ENCODE measurements around the gene CCDC197. TPM values are rescaled to one million over a fixed set of nuclear protein-coding genes. Genes with fewer than 3 reads are reported as not detected.
A peak's percentile ranks its signal among the peaks of the same experiment; 100 is the strongest.

CCDC197 gene
- total RNA-seq, 2 donors from 2014 or later = not detected

- WGBS, 2 experiments (ENCODE audit: insufficient coverage in 1 of 2, insufficient read length in 1 of 2) = 86 to 100% methylated on average over 1 to 3 of the region's 3 CpGs
- no peak overlapping the region for H3K4me3 Mint-ChIP-seq
- no peaks in the 10 kb centered on the region for H3K9me3 ChIP-seq (ENCODE audit: control insufficient read depth, low read length)
- no peaks in the 10 kb centered on the region for H3K4me1 ChIP-seq (ENCODE audit: control insufficient read depth, insufficient read depth, low read length)
- H3K9ac ChIP-seq (ENCODE audit: extremely low read depth, low read length, poor library complexity, severe bottlenecking) = no peak overlapping the region
- no peaks in the 10 kb centered on the region for H3K27me3 Mint-ChIP-seq (ENCODE audit: insufficient read depth)
- DNase-seq = no peak
- H3K27ac ChIP-seq (ENCODE audit: low read depth, low read length) = no peak overlapping the region
- peaks cover 92% of the 10 kb centered on the region for H3K36me3 ChIP-seq (ENCODE audit: control insufficient read depth, insufficient read depth, low read length)
- H3K9me3 Mint-ChIP-seq = no peaks in the 10 kb centered on the region
- no peaks in the 10 kb centered on the region for H3K27me3 ChIP-seq (ENCODE audit: control insufficient read depth, insufficient read depth, low read length, poor library complexity, severe bottlenecking)
- peak overlapping the region; percentile 58 for H3K27ac Mint-ChIP-seq
- no peaks in the 10 kb centered on the region for H3K4me1 Mint-ChIP-seq
- peaks cover 74% of the 10 kb centered on the region for H3K36me3 Mint-ChIP-seq (ENCODE audit: low read depth)
- TF ChIP-seq, protein P1, sequence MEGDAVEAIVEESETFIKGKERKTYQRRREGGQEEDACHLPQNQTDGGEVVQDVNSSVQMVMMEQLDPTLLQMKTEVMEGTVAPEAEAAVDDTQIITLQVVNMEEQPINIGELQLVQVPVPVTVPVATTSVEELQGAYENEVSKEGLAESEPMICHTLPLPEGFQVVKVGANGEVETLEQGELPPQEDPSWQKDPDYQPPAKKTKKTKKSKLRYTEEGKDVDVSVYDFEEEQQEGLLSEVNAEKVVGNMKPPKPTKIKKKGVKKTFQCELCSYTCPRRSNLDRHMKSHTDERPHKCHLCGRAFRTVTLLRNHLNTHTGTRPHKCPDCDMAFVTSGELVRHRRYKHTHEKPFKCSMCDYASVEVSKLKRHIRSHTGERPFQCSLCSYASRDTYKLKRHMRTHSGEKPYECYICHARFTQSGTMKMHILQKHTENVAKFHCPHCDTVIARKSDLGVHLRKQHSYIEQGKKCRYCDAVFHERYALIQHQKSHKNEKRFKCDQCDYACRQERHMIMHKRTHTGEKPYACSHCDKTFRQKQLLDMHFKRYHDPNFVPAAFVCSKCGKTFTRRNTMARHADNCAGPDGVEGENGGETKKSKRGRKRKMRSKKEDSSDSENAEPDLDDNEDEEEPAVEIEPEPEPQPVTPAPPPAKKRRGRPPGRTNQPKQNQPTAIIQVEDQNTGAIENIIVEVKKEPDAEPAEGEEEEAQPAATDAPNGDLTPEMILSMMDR (conservative IDR thresholded peaks at IDR 0.05) = no peak
- H3K4me3 ChIP-seq (ENCODE audit: low read length) = no peak overlapping the region
Observed at GRCh38 chr14:94051779-94052178, 54.7 kb downstream of the CCDC197 start.

DNA sequence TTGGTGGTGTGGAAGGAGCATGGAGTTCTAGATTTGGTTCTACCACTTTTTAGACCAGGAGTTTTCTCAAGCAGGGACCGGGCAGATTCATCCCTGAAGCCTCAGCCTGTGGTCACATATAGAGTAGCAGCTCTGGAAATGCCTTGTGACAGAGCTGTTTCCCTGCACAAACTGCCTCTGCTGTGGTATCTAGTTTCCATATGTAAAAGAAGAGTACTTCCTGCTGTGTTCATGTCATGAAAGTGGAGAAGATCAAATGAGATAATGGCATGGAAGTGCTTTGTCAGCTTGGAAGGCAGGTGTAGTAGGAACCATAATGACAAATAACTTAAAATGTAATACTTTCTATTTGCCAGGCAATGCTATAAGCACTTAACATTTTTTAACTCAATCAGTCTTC, 55.1 kb downstream of the CCDC197 start:
- no peaks in the 10 kb centered on the region for H3K4me1 Mint-ChIP-seq
- H3K9me3 Mint-ChIP-seq = no peaks in the 10 kb centered on the region
- TF ChIP-seq, protein P1 (conservative IDR thresholded peaks at IDR 0.05) = no peak
- H3K27me3 ChIP-seq (ENCODE audit: control insufficient read depth, insufficient read depth, low read length, poor library complexity, severe bottlenecking) = no peaks in the 10 kb centered on the region
- no peak for DNase-seq
- no peaks in the 10 kb centered on the region for H3K27me3 Mint-ChIP-seq (ENCODE audit: insufficient read depth)
- peaks cover 93% of the 10 kb centered on the region for H3K36me3 ChIP-seq (ENCODE audit: control insufficient read depth, insufficient read depth, low read length)
- H3K9me3 ChIP-seq (ENCODE audit: control insufficient read depth, low read length) = no peaks in the 10 kb centered on the region
- H3K9ac ChIP-seq (ENCODE audit: extremely low read depth, low read length, poor library complexity, severe bottlenecking) = no peak overlapping the region
- 98 to 100% methylated on average over 1 of the region's 1 CpG for WGBS, 2 experiments (ENCODE audit: insufficient coverage in 1 of 2, insufficient read length in 1 of 2)
- H3K4me3 ChIP-seq (ENCODE audit: low read length) = no peak overlapping the region
- peaks cover 73% of the 10 kb centered on the region for H3K36me3 Mint-ChIP-seq (ENCODE audit: low read depth)
- H3K4me1 ChIP-seq (ENCODE audit: control insufficient read depth, insufficient read depth, low read length) = no peaks in the 10 kb centered on the region
- H3K27ac Mint-ChIP-seq = no peak overlapping the region
- H3K27ac ChIP-seq (ENCODE audit: low read depth, low read length) = no peak overlapping the region
- H3K4me3 Mint-ChIP-seq = no peak overlapping the region

DNA sequence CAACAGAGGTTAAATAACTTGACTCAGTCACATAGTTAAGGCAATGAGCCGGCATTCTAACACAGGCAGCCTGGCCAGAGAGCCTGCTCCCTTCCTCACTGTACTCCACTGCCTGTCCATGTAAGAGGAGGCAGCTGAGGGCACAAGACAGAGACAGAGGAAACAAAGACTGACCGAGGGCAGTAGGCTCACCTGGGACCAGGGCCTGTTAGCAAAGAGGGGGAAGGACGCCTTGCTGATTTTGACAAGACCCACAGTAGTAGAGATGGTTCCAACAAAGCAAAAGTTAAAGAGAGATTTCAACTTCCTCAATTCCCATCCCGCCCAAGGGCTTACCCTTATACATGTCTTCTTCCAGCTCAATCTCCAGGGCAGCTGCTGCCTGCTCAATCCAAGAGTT, 55.6 kb downstream of the CCDC197 start:
- no peaks in the 10 kb centered on the region for H3K4me1 ChIP-seq (ENCODE audit: control insufficient read depth, insufficient read depth, low read length)
- Mint-ChIP-seq H3K27me3 (ENCODE audit: insufficient read depth) (no peaks in the 10 kb centered on the region), H3K9me3 (no peaks in the 10 kb centered on the region), H3K4me1 (no peaks in the 10 kb centered on the region), H3K4me3 (no peak overlapping the region), H3K36me3 (ENCODE audit: low read depth) (peaks cover 73% of the 10 kb centered on the region), H3K27ac (peak overlapping the region; percentile 53)
- no peak overlapping the region for H3K4me3 ChIP-seq (ENCODE audit: low read length)
- peaks cover 94% of the 10 kb centered on the region for H3K36me3 ChIP-seq (ENCODE audit: control insufficient read depth, insufficient read depth, low read length)
- no peak overlapping the region for H3K27ac ChIP-seq (ENCODE audit: low read depth, low read length)
- DNase-seq = no peak
- no peaks in the 10 kb centered on the region for H3K9me3 ChIP-seq (ENCODE audit: control insufficient read depth, low read length)
- 92 to 93% methylated on average over 1 to 4 of the region's 4 CpGs for WGBS, 2 experiments (ENCODE audit: insufficient coverage in 1 of 2, insufficient read length in 1 of 2)
- TF ChIP-seq, protein P1 (conservative IDR thresholded peaks at IDR 0.05) = no peak
- no peak overlapping the region for H3K9ac ChIP-seq (ENCODE audit: extremely low read depth, low read length, poor library complexity, severe bottlenecking)
- no peaks in the 10 kb centered on the region for H3K27me3 ChIP-seq (ENCODE audit: control insufficient read depth, insufficient read depth, low read length, poor library complexity, severe bottlenecking)
